Stimulated activated CD8-positive, alpha-beta memory T cell treated with anti-CD3 and anti-CD28 coated beads, Interleukin-7, amount 100 ng/mL, for 48 hours (primary cell): ENCODE results near the gene MEAK7.

ENCODE experiments used
- DNase-seq, 2 donors: peaks; one replicate each; pipeline ENCODE4 v3.0.0-alpha.2; 2020; ENCODE audit warnings: low read depth in 1 of 2; ENCODE audit errors: extremely low read depth in 1 of 2

The MEAK7 gene

DNA sequence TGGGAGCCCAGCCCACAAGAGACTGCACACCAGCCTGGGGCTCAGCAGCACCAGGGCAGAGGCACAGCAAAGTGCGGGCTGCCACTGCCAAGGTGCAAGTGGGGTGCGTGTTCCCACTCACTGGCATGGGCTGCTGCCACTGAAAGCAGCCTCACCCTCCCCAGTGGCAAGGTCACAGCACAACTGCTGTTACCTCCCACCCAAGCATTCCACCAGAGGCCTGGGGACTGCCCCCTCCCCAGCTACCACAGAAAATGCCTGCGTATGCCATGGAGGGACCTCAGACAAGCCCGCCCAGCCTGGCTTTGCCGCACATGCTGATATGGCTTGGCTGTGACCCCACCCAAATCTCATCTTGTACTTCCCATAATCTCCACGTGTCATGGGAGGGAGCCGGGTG is 33.1 kb downstream of the MEAK7 start:
- no peak for DNase-seq

DNA sequence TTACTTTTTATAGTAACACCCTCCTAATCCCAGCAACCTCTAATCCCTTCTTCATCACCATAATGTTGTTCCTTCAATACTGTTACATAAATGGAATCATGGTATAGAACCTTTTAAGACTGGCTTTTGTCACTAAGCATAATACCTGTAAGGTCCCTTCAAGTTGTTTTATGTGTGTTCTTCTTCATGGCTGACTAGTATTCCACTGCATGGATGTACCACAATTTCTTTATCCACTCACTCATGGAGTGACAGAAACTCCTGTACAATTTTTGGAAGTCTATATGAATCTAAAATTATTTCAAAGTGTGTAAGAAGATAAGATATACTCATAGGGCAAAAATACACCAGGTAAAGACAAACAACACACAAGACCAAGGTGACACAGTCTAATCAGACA is 36.8 kb downstream of the MEAK7 start:
- DNase-seq, result no peak

DNA sequence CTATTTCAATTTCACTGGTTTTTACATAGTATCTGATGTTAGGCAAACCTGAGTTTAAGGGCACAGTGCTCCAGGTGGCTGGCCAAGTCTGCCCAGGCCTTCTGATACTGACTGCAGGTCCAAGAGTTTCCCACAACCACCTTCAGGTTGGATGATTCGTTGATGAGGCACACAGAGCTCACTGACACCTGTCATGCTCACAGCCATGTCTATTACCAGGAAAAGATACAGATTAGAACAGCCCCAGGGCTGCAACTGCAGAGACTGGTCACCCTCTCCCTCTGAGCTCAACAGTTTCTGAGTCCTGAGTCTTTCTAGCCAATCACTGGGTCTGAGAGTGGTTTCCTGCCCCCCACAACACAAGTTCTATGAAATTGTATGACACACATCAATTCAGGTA is 37.2 kb downstream of the MEAK7 start:
- no peak for DNase-seq

DNA sequence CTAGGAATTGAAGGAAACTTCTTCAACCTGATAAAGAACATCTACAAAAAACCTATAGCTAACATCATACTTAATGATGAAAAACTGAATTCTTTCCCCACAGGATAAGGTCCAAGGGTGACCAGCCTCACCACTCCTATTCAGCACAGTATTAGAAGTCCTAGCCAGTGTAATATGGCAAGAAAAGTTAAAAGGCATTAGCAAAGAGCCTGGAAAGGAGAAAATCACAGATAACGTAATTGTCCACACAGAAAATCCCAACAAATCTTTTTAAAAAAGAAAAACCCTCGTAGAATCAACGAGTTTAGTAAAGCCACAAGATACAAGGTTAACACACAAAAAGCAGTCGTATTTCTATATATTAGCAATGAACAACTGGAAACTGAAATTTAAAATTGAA is 37.8 kb downstream of the MEAK7 start:
- DNase-seq, result no peak

DNA sequence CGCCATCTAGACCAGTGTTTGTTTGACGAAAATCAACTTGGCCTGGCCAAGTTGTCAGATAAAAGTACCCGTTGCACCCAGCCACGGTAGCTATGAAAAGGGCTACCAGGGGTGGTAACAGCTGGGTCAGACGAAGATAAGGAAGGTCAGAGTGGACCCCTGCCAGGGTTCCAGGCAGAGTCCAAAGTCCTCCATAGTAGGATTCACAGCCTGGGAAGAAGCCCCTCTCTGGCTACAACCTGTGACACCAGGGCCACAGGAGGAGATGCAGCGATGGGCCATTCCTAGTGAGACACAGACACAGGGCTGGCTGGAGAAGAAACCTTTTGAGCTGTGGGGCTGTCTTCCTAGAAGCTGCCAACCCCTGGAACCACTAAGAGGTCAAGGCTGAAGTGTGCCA is 39.3 kb downstream of the MEAK7 start:
- no peak for DNase-seq

DNA sequence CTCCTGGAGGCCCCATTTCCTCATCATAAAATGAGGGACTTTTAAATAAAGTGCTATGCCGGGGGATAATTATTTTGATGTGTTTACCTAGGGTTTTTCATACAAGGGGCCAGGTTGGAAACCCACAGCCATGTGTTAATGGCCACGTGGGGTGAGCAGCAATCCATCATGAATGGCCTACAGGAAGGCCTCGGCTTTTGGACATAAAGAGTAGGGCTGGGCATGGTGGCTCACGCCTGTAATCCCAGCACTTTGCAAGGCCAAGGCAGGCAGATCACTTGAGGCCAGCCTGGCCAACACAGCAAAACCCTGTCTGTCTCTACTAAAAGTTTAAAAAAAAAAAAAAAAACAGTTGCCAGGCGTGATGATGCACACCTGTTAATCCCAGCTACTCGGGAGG is 40.3 kb downstream of the MEAK7 start:
- DNase-seq, result no peak

DNA sequence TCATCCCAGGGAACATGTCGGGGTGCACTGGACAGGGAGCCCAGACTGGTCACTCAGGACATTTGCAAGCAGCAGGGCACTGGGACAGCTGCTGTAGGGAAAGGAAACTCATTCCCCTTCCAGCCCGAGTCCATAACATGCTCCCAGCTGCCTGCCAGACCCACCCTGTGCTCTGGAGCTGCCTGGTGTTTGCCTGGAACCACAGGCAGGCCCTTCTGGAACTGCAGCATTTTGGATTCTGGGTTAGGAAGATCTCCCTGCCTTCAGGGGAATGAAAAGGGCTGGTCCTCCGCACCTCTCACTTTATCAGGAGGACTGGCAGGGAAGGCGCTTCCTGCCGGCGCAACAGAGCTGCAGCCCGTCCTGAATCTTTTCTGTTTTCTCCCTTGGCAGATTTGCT is 41.2 kb downstream of the MEAK7 start:
- no peak for DNase-seq

DNA sequence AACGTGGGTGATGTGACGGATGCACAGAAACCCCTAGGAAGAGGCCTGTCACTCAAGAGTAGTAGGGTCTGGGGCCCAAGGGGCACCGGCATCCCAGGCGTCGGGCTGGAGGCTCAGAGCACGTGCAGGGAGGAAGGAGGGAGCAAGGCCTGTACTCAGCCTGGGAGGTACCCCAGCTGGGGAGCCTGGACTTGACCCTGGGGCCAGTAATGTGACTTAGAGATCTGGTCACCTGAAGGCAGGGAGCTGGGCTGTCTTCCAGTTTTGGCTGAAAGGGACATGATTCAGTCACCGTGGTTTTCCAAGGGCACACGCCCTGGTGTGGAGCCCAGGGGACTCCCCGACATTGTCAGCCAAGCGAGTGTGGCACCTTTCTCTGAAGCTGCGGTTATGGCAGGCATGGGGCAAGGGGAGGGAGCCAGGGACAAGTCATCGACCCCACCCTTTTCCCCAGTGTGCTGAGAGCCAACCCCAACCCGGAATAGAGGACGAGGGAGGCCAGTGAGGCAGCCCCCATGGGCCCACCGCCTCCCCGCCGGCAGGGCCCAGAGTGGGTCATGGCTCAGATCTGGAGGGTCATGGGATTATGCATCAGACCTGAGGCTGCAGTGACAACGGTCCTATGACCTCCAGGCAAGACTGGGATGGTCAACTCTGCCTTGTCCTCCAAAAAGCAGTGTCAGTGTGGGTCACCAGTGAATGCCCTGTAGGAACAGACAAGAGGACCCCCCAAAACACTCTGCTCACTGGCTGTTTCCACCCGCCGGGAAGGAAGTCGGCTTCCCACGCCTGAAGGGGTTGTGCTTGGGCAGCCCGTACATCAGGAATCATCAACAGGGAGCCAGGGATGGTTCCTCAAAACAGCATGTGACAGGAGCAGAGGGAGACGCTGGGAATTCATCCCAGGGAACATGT is 41.9 kb downstream of the MEAK7 start:
- no peak for DNase-seq

DNA sequence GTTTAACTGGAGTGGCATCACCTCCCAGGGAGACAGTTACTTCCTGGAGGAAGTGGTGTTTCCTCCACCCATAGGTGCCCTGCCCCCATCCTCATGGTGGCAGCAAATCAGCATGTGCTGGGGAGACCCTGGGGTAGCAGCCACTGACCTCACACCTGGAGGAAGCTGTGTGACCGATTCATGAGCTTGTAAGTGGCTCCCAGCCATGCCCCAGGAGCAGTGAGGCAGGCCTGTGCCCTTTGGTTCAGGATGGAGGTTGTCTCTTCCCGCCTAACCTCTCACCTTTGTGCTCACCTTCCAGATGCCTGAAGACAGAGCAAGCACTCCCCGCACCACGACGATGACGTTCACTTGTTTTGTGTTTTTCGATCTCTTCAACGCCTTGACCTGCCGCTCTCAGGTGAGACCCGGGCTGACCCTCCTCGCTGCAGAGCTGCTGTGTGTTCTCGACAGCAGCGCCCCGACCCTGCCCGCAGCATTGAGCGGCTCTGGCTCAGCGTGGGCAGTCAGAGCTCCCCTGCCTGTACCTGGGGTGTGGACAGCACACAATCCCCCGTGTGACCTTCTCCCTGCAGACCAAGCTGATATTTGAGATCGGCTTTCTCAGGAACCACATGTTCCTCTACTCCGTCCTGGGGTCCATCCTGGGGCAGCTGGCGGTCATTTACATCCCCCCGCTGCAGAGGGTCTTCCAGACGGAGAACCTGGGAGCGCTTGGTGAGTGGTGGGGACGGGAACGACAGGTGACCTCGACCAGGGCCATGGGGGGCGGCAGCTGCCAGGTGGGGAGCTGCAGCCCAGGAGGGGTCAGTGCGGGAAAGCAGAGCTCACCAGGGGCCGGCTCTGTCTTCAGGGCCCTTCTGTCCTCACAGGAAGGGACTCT is 42.8 kb downstream of the MEAK7 start:
- DNase-seq, result no peak

DNA sequence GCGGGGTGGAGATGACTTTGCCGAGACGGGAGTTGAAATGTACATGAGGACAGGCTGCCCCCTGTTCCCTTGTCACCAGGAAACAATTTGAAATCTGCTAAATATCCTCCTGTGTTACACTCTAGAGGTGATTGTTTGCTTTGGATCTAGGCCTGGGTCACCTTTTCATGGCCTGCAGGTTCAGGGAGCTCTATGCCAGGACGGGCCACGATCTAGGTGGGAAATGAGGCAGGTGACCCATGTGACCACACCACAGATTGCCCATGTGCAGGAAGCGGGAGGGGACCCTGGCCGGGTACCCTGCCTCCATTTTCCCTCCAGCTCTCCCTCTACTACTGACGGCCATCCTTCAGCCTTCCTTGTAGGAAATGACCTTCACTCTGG is 43.4 kb downstream of the MEAK7 start:
- DNase-seq, result no peak

DNA sequence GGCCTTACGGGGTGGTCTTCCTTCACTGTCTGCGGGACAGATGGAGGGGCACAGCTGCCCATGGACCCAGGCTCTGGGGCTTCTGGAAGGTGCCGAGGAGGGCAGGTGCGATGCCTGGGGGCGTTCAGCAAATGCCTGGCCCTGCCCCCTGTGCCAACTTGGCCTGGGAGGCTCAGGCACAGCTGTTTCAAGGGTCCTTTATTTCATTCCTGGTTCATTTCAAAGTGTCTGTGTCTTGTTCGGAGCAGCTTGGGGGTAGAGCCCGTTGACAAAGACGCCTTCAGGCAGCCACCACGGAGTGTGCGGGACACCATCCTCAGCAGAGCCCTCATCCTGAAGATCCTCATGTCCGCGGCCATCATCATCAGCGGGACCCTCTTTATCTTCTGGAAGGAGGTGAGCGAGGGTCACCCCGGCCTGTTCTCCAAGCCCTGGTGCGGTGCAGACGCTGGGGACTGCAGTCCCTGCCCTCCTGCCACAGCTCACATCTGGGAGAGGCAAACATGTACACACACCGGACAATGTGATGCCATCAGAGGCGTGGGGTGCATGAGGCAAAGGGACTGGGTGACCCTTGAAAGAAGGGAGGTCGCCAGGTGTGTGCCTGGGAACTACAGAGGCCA is 43.9 kb downstream of the MEAK7 start:
- no peak for DNase-seq

DNA sequence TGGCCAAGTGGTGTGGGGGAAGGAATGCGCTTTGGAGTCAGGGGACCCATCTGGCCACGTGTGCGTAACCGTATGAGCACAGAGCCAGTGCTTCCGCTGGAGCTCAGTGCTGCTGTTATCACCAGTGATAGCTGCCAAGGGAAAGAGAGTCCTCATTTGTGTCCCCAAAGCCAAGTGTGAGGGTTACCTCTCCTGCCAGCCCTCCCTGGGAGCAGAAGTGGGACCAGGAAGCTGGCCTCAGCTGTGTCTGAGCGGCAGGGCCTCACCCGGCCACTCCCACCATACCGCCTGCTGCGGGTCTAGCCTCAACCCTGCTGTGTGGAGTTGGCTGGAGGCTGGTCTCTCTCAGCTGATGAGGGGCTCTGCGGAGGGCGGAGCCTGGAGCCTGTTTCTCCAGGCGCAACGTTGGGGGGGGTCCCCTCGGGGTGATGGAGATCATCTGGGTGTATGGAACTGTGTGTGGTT is 44.5 kb downstream of the MEAK7 start:
- DNase-seq, result no peak

DNA sequence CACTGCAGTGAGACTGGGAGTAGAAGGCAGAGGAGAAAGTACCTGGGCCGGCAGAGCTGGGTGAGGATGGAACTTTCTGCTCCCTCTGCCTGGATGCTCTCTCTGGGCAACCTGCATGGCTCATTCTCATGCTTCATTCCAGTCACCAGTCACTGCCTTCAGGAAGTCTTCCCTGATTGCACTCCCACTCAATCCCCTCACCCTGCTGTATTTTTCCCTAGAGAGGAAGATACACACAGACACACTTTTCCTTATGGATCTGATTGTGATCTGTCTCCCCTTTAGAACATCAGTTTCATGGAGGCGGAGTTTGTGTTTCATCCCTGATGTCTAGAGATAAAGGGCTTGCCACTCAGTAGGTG is 44.9 kb downstream of the MEAK7 start:
- DNase-seq, result no peak

DNA sequence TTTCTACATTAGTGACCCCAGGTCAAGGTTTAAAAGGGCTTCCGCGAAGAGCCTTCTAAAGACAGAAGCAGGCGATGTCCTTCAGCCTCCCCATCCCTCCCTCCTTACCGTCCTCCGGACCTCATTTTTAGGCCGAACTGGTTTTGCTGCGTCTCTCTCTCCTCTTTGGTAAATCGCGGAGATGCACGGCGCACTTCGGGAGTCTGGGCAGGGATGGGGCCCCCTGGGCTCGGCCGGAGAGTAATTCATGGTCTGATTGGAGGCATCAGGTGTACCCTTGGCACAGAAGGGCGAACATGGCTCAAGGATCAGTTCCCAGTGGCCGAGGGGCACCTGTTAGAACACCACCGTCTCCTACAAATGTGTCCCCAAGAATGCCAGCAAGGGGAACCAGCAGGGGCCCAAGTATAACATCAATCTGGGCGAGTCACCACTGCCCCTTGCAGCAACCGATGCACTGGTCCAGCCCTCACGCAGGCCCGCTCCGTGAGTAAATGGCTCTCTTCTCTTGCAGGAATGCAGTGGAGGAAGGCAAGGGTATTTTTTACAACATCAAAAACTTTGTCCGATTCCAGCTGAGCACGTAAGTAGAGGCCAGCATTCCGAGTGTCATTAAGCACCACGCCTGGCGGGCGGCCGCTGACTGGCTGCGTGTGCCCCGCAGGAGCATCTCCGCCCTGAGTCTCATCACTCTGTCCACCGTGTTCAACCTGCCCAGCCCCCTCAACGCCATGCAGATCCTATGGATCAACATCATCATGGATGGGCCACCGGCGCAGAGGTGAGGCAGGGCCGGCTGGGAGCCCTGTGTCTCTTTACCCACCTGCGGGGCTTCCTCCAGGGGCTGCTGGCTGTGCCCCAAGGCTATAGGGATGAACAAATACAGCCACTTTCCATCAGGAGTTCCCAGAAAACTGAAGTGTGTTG is 45.6 kb downstream of the MEAK7 start:
- no peak for DNase-seq

DNA sequence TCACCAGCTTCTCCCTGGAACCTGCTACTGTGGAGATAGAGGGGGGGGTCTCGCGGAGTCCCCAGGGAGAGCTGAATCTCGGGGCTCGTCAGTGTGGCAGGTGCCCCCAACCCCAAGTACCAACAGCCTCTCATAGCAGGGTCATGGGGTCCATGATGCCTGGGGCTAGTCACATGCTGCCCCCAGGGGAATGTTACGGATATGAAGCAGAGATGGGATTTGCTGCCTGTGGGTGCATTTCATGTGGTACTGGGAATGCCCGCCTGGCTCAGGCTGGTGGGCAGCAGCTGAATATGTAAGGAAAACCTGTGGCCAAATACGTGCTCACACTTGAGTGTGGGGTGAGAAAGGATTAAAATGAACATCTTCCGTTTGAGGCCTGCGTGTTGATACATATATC is 49.4 kb downstream of the MEAK7 start:
- DNase-seq, result no peak
